K562 (cell line): Measurements from ENCODE around the gene MS4A6E. TPM values are rescaled to one million over a fixed set of nuclear protein-coding genes. Genes with fewer than 3 reads are reported as not detected.

ENCODE experiments used
- ATAC-seq: fragments of 200-7000 bp; cut with Tn5 transposase; 3 replicates; pipeline ENCODE4 v1.9.1; 2020; ENCODE audit warnings: moderate library complexity
- BruUV-seq: library from RNA; stranded (reverse); fragments of 400-500 nt; replicated peaks from 2 replicates; lab custom pipeline; 2021; lab: Mats Ljungman, UMichigan
- CTCF ChIA-PET: fragments of 300-600 bp; formaldehyde crosslinking; extraction: SDS; loops from one replicate; lab custom pipeline; 2021; ENCODE audit warnings: low intra/inter-chr PET ratio; lab: Yijun Ruan, JAX
- POLR2A ChIA-PET: fragments of 300-600, 350-650 bp; sonication (Branson Sonifier 250); formaldehyde crosslinking; extraction: SDS; loops from one replicate; lab custom pipeline; 2021; ENCODE audit warnings: antibody characterized with exemption, inconsistent platforms; lab: Yijun Ruan, JAX
- DNase-seq, 4 experiments: peaks; one replicate each; pipeline versions ENCODE4 v3.0.0 to v3.0.0-alpha.2; 2011 to 2018; ENCODE audit warnings: low spot score in 3 of 4, mixed read lengths in 3 of 4; ENCODE audit errors: extremely low read depth in 1 of 4
- FAIRE-seq: peaks from 2 replicates; lab custom pipeline; 2011; peaks lifted over from hg19 to GRCh38; lab: Jason Lieb, UNC
- H2AFZ ChIP-seq: 2 replicates; pipeline ENCODE4 v1.6.0; 2011; ENCODE audit warnings: low read depth, low read length, control low read depth, inconsistent platforms
- H3K27ac ChIP-seq: fragments of 200-600 bp; 3 replicates; pipeline ENCODE4 v1.8.0; 2011; ENCODE audit warnings: low read depth, mild to moderate bottlenecking, control low read depth, inconsistent platforms, low read length, moderate library complexity, mixed read lengths; ENCODE audit errors: extremely low read depth
- H3K27me3 ChIP-seq, 2 experiments: fragments of 300-600 bp in 1 of 2; 2 replicates in 1 of 2; 3 replicates in 1 of 2; pipeline versions ENCODE4 v1.6.0 to v1.8.0; 2011; ENCODE audit warnings: inconsistent platforms in 2 of 2, low read length in 2 of 2, mild to moderate bottlenecking in 1 of 2, mixed read lengths in 1 of 2, moderate library complexity in 1 of 2; ENCODE audit not compliant: control insufficient read depth in 2 of 2, insufficient read depth in 2 of 2
- H3K36me3 ChIP-seq: fragments of 300-600 bp; 3 replicates; pipeline ENCODE4 v1.8.0; 2011; ENCODE audit warnings: mild to moderate bottlenecking, low read length, inconsistent platforms; ENCODE audit not compliant: control insufficient read depth, insufficient read depth
- H3K4me1 ChIP-seq, 2 experiments: fragments of 200-600 bp in 1 of 2; replicated peaks in 1 of 2; 2 replicates in 1 of 2; 3 replicates in 1 of 2; pipeline versions ENCODE4 v1.5.1 to v1.8.0; 2011; ENCODE audit warnings: inconsistent platforms in 2 of 2, low read length in 2 of 2, mild to moderate bottlenecking in 1 of 2, mixed read lengths in 1 of 2, moderate library complexity in 1 of 2; ENCODE audit not compliant: control insufficient read depth in 2 of 2, insufficient read depth in 2 of 2
- H3K4me2 ChIP-seq: 2 replicates; pipeline ENCODE4 v1.6.1; 2011; ENCODE audit warnings: low read length, control low read depth, inconsistent platforms, mixed read lengths; ENCODE audit not compliant: insufficient read depth
- H3K4me3 ChIP-seq: fragments of 200-600 bp; sonication (generic), shearing (Covaris generic); 2 replicates; pipeline ENCODE4 v1.5.1; 2016; ENCODE audit warnings: control low read depth, inconsistent platforms
- H3K79me2 ChIP-seq: fragments of 200-600 bp; 3 replicates; pipeline ENCODE4 v1.8.0; 2011; ENCODE audit warnings: low read length, inconsistent platforms; ENCODE audit not compliant: control insufficient read depth, insufficient read depth
- H3K9ac ChIP-seq, 2 experiments: 2 replicates each; pipeline versions ENCODE4 v1.6.0 to v1.6.1; 2011; ENCODE audit warnings: low read depth in 2 of 2, low read length in 2 of 2, control low read depth in 1 of 2, inconsistent platforms in 1 of 2, mild to moderate bottlenecking in 1 of 2, mixed read lengths in 1 of 2; ENCODE audit not compliant: insufficient read depth in 1 of 2
- H3K9me1 ChIP-seq: one replicate; pipeline ENCODE4 v1.6.0; 2011; ENCODE audit warnings: inconsistent platforms, mild to moderate bottlenecking, low read length, moderate library complexity; ENCODE audit not compliant: control insufficient read depth, insufficient read depth
- H3K9me3 ChIP-seq: replicated peaks from 2 replicates; pipeline ENCODE4 v1.5.1; 2011; ENCODE audit warnings: low read depth, low read length, inconsistent platforms; ENCODE audit not compliant: control insufficient read depth, insufficient read depth
- H4K20me1 ChIP-seq: replicated peaks from 2 replicates; pipeline ENCODE4 v1.6.1; 2011; ENCODE audit warnings: low read length, inconsistent platforms, mixed read lengths; ENCODE audit not compliant: control insufficient read depth, insufficient read depth
- CEBPB ChIP-seq: fragments of 450-650 bp; IDR thresholded peaks from 2 replicates; pipeline ENCODE4 v1.6.1; 2016; ENCODE audit warnings: missing genetic modification characterization, missing compliant biosample characterization
- ERF ChIP-seq: fragments of 450-650 bp; formaldehyde crosslinking; IDR thresholded peaks from 2 replicates; pipeline ENCODE4 v1.4.0; 2020; ENCODE audit warnings: mild to moderate bottlenecking, mixed read lengths
- GATAD2A ChIP-seq: fragments of 450-650 bp; IDR thresholded peaks from 2 replicates; pipeline ENCODE4 v1.6.1; 2017
- MYC ChIP-seq, 2 experiments: fragments of 250-450 bp in 1 of 2; sonication (Bioruptor Pico) in 1 of 2; IDR thresholded peaks; 2 replicates each; pipeline versions ENCODE4 v1.5.1 to v1.6.1; 2012 to 2021; ENCODE audit warnings: low read depth in 2 of 2, borderline replicate concordance in 1 of 2, improper control_type of control experiment in 1 of 2, low read length in 1 of 2, mild to moderate bottlenecking in 1 of 2, moderate library complexity in 1 of 2
- TFAM ChIP-seq: fragments of 250-450 bp; sonication (Bioruptor Pico); conservative IDR thresholded peaks from 2 replicates; pipeline ENCODE4 v1.5.0; 2021; ENCODE audit warnings: mild to moderate bottlenecking, moderate library complexity
- ZNF764 ChIP-seq: fragments of 250-450 bp; sonication (Bioruptor Pico); IDR thresholded peaks from 2 replicates; pipeline ENCODE4 v1.4.0; 2020; ENCODE audit warnings: low read depth, mild to moderate bottlenecking, moderate library complexity
- WGBS: fragments of 100-300 bp; shearing (Covaris generic); methylation state at CpG from one replicate; pipeline ENCODE4 v1.1.6; 2016; ENCODE audit warnings: low coverage, mixed read lengths; ENCODE audit not compliant: insufficient coverage; ENCODE audit errors: missing lambda C conversion rate; 5-methylcytosine and 5-hydroxymethylcytosine counted together
- in situ Hi-C: fragments of 300-500 bp; cut with MboI; formaldehyde crosslinking; loops from 4 replicates; pipeline ENCODE4 v1.15.0; 2018; ENCODE audit warnings: inconsistent platforms, mixed read lengths
- intact Hi-C: fragments of 100-400 bp; cut with micrococcal nuclease; formaldehyde crosslinking; loops from 2 replicates; pipeline ENCODE4 v1.14.2; 2022
- polyA plus RNA-seq, 8 experiments: library from polyadenylated mRNA; depleted of rRNA in 4 of 8; stranded (reverse) in 5 of 8; unstranded in 3 of 8; fragments of >200 nt; fragmentation: Nextera tagmentation in 2 of 8; fragmentation: Illumina TruSeq in 1 of 8; extraction: Ambion mirVana in 2 of 8; extraction: Trizol in 1 of 8; gene quantifications; 2 replicates each; pipeline versions ENCODE4 v1.2.1 to v1.2.3, GENCODE V29; 2011 to 2014; ENCODE audit warnings: inconsistent platforms in 1 of 8, missing spikeins in 1 of 8
- total RNA-seq, 7 experiments: library from RNA; depleted of rRNA in 6 of 7; stranded (reverse); fragments of >200 nt in 6 of 7; fragmentation: Illumina TruSeq in 2 of 7; extraction: Trizol in 2 of 7; gene quantifications; 2 replicates each; pipeline versions ENCODE4 v1.2.1 to v1.2.3, GENCODE V29; 2011 to 2021; ENCODE audit warnings: low replicate concordance in 1 of 7
- TF ChIP-seq, protein P1 (sequence below): fragments of 450-650 bp; IDR thresholded peaks from 2 replicates; pipeline ENCODE4 v1.6.1; 2017; ENCODE audit warnings: antibody characterized with exemption, mild to moderate bottlenecking
- TF ChIP-seq, protein P2 (sequence below), 2 experiments: fragments of 450-650 bp; IDR thresholded peaks; 2 replicates each; pipeline ENCODE4 v1.6.1; 2016; ENCODE audit warnings: mild to moderate bottlenecking in 2 of 2, borderline replicate concordance in 1 of 2, low read depth in 1 of 2, moderate library complexity in 1 of 2

The MS4A6E gene
- total and polyA plus RNA-seq, 9 of the 15 experiments (the other 6 are each of a cell fraction or from before 2014, with no cell fraction given), result 0.13 to 0.15 TPM; not detected in 7

DNA sequence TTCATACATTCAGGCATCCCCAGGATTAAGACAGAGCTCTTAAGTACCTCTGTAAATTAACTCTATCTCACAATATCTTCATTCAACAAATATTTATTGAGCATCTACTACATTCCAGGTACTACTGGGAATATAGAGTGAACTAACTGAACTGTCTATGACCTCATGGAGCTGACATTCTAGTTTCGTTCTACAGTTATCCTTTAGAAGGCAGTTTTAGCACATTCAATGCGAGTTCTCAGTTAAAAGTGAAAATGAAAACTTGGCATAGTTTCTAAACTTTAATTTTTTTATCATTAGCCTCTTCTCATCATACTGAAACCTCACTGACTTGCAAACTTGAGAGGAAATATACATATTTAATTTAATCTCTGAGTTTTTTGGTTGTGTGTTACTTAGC, 10.7 kb upstream of the MS4A6E start (continued):
- TF ChIP-seq, protein P1, sequence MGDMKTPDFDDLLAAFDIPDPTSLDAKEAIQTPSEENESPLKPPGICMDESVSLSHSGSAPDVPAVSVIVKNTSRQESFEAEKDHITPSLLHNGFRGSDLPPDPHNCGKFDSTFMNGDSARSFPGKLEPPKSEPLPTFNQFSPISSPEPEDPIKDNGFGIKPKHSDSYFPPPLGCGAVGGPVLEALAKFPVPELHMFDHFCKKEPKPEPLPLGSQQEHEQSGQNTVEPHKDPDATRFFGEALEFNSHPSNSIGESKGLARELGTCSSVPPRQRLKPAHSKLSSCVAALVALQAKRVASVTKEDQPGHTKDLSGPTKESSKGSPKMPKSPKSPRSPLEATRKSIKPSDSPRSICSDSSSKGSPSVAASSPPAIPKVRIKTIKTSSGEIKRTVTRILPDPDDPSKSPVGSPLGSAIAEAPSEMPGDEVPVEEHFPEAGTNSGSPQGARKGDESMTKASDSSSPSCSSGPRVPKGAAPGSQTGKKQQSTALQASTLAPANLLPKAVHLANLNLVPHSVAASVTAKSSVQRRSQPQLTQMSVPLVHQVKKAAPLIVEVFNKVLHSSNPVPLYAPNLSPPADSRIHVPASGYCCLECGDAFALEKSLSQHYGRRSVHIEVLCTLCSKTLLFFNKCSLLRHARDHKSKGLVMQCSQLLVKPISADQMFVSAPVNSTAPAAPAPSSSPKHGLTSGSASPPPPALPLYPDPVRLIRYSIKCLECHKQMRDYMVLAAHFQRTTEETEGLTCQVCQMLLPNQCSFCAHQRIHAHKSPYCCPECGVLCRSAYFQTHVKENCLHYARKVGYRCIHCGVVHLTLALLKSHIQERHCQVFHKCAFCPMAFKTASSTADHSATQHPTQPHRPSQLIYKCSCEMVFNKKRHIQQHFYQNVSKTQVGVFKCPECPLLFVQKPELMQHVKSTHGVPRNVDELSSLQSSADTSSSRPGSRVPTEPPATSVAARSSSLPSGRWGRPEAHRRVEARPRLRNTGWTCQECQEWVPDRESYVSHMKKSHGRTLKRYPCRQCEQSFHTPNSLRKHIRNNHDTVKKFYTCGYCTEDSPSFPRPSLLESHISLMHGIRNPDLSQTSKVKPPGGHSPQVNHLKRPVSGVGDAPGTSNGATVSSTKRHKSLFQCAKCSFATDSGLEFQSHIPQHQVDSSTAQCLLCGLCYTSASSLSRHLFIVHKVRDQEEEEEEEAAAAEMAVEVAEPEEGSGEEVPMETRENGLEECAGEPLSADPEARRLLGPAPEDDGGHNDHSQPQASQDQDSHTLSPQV, result no peak

DNA sequence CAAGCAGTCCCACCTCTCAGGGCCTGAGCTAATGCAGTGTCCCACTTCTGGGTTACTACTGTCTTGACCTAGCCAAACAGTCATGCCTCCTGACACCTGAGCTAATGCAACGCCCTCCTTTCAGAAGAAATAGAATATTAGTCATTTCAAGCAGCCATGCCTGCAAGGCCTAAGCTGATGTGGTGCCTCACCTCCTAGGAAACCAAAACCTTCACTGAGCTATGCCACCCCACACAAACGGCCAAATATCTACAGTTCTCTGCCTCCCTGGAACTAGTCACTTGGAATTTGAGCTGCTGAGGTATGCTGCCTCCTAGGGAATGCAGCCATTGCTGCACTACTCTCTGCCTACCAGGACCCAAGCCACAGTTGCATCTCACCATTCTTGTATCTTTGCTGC, 8.3 kb upstream of the MS4A6E start:
- Histone ChIP-seq H3K9ac (no peak overlapping the region), H3K27me3 (no peaks in the 10 kb centered on the region), H3K4me1 (no peaks in the 10 kb centered on the region), H3K79me2 (no peaks in the 10 kb centered on the region), H2AFZ (no peak overlapping the region), H3K9me3 (peaks cover 2% of the 10 kb centered on the region; the same call in 1 of the 2 replicates), H3K36me3 (no peaks in the 10 kb centered on the region), H4K20me1 (no peaks in the 10 kb centered on the region), H3K4me2 (no peak overlapping the region), H3K27ac (no peak overlapping the region), H3K4me3 (no peak overlapping the region), H3K9me1 (no peaks in the 10 kb centered on the region)
- DNase-seq (no peak), ATAC-seq (no peak), FAIRE-seq (no peak)
- intact Hi-C loops, result no loop called here
- in situ Hi-C loops, result no loop called here
- POLR2A ChIA-PET, result interaction anchor here (0.8 to 1.4 kb wide), 2 partner anchors 8 to 27 kb away, joined by 4 to 5 read pairs; no protein-coding TSS in a partner anchor
- 4% methylated on average over 2 of the region's 2 CpGs for WGBS
- BruUV-seq, result no TSS peak
- CTCF ChIA-PET, result no interaction called here
- TF ChIP-seq CEBPB (tag) (no peak), ERF (CRISPR knock-in tag) (no peak), ZNF764 (CRISPR knock-in tag) (no peak), MYC (IDR thresholded peaks at IDR 0.05; ENCODE audit: low read depth, low read length) (no peak), MYC (CRISPR knock-in tag; IDR thresholded peaks at IDR 0.05; ENCODE audit: borderline replicate concordance, low read depth) (no peak), TFAM (CRISPR knock-in tag) (no peak), GATAD2A (no peak)
- TF ChIP-seq, protein P2, sequence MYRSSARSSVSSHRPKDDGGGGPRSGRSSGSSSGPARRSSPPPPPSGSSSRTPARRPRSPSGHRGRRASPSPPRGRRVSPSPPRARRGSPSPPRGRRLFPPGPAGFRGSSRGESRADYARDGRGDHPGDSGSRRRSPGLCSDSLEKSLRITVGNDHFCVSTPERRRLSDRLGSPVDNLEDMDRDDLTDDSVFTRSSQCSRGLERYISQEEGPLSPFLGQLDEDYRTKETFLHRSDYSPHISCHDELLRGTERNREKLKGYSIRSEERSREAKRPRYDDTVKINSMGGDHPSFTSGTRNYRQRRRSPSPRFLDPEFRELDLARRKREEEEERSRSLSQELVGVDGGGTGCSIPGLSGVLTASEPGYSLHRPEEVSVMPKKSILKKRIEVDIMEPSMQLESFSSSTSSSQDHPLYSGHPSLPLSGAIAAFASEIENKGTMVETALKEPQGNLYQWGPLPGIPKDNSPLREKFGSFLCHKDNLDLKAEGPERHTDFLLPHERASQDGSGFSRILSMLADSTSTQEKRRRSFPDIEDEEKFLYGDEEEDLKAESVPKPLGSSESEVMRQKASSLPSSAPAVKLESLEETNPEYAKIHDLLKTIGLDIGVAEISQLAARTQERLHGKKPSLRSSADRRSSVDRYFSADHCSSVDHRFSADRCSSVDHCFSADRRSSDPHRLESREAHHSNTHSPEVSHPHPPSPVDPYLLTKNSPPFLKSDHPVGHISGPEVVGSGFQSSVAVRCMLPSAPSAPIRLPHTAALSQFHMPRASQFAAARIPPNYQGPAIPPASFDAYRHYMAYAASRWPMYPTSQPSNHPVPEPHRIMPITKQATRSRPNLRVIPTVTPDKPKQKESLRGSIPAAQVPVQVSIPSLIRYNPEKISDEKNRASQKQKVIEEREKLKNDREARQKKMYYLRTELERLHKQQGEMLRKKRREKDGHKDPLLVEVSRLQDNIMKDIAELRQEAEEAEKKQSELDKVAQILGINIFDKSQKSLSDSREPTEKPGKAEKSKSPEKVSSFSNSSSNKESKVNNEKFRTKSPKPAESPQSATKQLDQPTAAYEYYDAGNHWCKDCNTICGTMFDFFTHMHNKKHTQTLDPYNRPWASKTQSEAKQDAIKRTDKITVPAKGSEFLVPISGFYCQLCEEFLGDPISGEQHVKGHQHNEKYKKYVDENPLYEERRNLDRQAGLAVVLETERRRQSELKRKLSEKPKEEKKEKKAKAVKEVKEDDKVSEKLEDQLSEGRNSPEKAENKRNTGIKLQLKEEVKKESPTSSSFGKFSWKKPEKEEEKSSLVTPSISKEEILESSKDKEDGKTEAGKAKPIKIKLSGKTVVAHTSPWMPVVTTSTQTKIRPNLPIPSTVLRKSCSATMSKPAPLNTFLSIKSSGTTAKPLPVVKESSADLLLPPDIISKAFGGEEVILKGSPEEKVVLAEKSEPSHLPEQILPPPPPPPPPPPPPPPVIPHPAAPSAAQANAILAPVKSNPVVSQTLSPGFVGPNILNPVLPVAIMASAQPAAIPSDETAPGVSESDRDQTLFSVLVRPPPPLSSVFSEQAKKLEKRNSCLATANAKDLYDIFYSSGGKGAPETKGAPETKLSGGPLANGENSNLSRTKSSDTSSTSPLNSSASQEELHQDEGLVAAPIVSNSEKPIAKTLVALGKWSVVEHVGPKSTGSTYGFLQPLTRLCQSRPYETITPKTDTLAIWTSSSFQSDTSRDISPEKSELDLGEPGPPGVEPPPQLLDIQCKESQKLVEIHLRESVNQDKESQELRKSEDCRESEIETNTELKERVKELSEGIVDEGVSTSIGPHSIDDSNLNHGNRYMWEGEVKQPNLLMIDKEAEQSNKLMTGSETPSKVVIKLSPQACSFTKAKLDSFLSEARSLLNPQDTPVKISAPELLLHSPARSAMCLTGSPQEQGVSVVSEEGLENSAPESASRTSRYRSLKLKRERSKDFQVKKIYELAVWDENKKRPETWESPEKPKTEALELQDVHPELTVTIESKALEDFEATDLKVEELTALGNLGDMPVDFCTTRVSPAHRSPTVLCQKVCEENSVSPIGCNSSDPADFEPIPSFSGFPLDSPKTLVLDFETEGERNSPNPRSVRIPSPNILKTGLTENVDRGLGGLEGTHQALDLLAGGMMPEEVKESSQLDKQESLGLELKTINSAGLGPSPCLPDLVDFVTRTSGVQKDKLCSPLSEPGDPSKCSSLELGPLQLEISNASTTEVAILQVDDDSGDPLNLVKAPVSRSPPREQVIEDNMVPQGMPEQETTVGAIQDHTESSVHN (IDR thresholded peaks at IDR 0.05; ENCODE audit: borderline replicate concordance in 1 of 2, low read depth in 1 of 2), result no peak
